Psoas muscle (tissue), 8 donors: ENCODE measurements around the gene RCN1. TPM values are rescaled to one million over a fixed set of nuclear protein-coding genes. Genes with fewer than 3 reads are reported as not detected.
A peak's percentile ranks its signal among the peaks of the same experiment; 100 is the strongest.

Experiments
- ATAC-seq, 4 donors: fragments of 200-7000 bp; cut with Tn5 transposase; one replicate each; pipeline ENCODE4 v1.9.1; 2020; ENCODE audit warnings: moderate library complexity in 3 of 4, mild to moderate bottlenecking in 2 of 4
- DNase-seq, 2 donors: peaks; one replicate each; pipeline ENCODE4 v3.0.0-alpha.2; 2020
- H3K27ac ChIP-seq: fragments of 200-600 bp; one replicate; pipeline ENCODE4 v1.8.0; 2022
- H3K27me3 ChIP-seq, 3 donors: fragments of 200-600 bp in 1 of 3; one replicate each; pipeline versions ENCODE4 v1.6.1 to v1.8.0; 2013 to 2022; ENCODE audit warnings: low read length in 2 of 3, mild to moderate bottlenecking in 2 of 3, moderate library complexity in 1 of 3; ENCODE audit not compliant: insufficient read depth in 3 of 3
- H3K36me3 ChIP-seq, 2 donors: fragments of 200-600 bp in 1 of 2; one replicate each; pipeline versions ENCODE4 v1.6.1 to v1.8.0; 2013 to 2022; ENCODE audit warnings: low read depth in 1 of 2, mild to moderate bottlenecking in 1 of 2, moderate library complexity in 1 of 2; ENCODE audit not compliant: insufficient read depth in 1 of 2
- H3K4me1 ChIP-seq: fragments of 200-600 bp; one replicate; pipeline ENCODE4 v1.8.0; 2022
- H3K4me3 ChIP-seq: fragments of 200-600 bp; one replicate; pipeline ENCODE4 v1.8.0; 2022; ENCODE audit warnings: mild to moderate bottlenecking
- H3K9me3 ChIP-seq: fragments of 200-600 bp; one replicate; pipeline ENCODE4 v1.8.0; 2022
- WGBS, 3 donors: extraction: QIAGEN DNeasy Blood & Tissue Kit; methylation state at CpG; one replicate each; pipeline versions ENCODE4 v1.1.6 to v1.1.7; 2013; 5-methylcytosine and 5-hydroxymethylcytosine counted together
- intact Hi-C, 2 donors: fragments of 100-400 bp; cut with DNase I; formaldehyde crosslinking; loops; one replicate each; pipeline versions ENCODE4 v1.11.0 to v1.14.2; 2022
- polyA plus RNA-seq, 3 donors: library from polyadenylated mRNA; stranded (reverse); fragments of 200-250 nt; gene quantifications; one replicate each; pipeline ENCODE4 v1.2.3, GENCODE V29; 2013
- total RNA-seq, 4 donors: library from RNA; stranded (reverse); fragmentation: NEBNext Ultra II Directional in 2 of 4; extraction: Animal tissue kit (Norgen Biotek cat#: 25700) in 2 of 4; gene quantifications; one replicate each; pipeline versions ENCODE4 v1.2.1 to v1.2.4, GENCODE V29; 2021 to 2023
- TF ChIP-seq, protein P1 (sequence below): fragments of 200-600 bp; IDR thresholded peaks from one replicate; pipeline ENCODE4 v1.8.0; 2022; ENCODE audit warnings: antibody characterized with exemption
- donor health status: healthy with polysubstance abuse.
- donor health status: DM: no; HTN: no; CAD: no; lungs with moderate emphysema.
- donor health status: Bipolar disorder and iron deficiency.
- donor health status: healthy.
- donor health status: DM: yes; HTN: yes; CAD: no.
- donor health status: DM: no; HTN: no; CAD: no.
- donor health status: DM: no; HTN: no; CAD: no.
- donor health status: DM: yes; HTN: yes; CAD: no.

RCN1 gene
- total and polyA plus RNA-seq, 7 donors = 17.2 to 48.1 (median 27.4) TPM

DNA sequence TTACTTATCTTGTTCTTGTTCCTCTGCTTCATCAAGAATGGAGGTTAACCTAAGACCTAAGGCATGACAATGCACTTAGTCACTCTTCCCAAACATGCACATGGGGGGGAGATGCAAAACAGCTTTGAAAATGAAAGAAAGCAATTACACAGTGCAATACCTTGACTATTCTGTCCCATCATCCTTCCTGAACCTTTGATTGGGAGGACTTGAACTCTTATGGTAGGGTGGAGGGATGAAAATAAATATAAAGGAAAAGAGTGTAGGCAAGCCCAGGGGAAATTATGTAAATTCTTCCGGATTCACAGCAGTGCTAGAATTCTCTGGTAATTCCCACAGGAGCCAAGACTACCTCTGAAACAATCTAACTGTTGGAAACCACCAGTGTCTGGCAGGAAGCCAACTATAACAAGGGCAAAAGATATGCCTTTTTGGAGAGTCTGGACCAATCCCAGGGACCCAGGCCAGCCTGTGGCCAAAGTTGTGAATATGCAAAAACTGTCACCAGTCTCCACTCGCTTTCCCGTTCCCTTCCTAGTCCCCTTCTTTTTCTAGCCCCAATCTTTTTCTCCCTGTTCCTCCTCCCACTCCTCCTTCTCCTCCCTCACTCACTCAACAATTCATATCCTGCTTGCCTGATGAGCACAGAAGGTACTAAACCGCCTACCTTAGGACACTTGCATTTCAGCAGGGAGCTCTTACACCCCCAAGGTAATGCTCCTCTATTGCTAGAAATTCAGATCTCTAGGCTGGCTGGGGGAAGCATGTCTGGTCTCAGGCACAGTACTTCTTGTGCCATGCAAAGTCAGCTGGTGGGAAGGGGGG, 2.5 kb upstream of the RCN1 start:
- TF ChIP-seq, protein P1, sequence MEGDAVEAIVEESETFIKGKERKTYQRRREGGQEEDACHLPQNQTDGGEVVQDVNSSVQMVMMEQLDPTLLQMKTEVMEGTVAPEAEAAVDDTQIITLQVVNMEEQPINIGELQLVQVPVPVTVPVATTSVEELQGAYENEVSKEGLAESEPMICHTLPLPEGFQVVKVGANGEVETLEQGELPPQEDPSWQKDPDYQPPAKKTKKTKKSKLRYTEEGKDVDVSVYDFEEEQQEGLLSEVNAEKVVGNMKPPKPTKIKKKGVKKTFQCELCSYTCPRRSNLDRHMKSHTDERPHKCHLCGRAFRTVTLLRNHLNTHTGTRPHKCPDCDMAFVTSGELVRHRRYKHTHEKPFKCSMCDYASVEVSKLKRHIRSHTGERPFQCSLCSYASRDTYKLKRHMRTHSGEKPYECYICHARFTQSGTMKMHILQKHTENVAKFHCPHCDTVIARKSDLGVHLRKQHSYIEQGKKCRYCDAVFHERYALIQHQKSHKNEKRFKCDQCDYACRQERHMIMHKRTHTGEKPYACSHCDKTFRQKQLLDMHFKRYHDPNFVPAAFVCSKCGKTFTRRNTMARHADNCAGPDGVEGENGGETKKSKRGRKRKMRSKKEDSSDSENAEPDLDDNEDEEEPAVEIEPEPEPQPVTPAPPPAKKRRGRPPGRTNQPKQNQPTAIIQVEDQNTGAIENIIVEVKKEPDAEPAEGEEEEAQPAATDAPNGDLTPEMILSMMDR = no peak
- no peaks in the 10 kb centered on the region for H3K36me3 ChIP-seq
- H3K27me3 ChIP-seq = peaks cover 0 to 6% (median 0%) of the 10 kb centered on the region in 3 donors
- no peak for DNase-seq
- peaks cover 5% of the 10 kb centered on the region for H3K4me1 ChIP-seq
- WGBS, 3 donors = 31 to 40% (median 37%) methylated on average over 4 of the region's 4 CpGs
- intact Hi-C loops = no loop called here
- H3K4me3 ChIP-seq = no peak overlapping the region
- H3K27ac ChIP-seq = no peak overlapping the region
- ATAC-seq = no peak
- H3K9me3 ChIP-seq = no peaks in the 10 kb centered on the region

DNA sequence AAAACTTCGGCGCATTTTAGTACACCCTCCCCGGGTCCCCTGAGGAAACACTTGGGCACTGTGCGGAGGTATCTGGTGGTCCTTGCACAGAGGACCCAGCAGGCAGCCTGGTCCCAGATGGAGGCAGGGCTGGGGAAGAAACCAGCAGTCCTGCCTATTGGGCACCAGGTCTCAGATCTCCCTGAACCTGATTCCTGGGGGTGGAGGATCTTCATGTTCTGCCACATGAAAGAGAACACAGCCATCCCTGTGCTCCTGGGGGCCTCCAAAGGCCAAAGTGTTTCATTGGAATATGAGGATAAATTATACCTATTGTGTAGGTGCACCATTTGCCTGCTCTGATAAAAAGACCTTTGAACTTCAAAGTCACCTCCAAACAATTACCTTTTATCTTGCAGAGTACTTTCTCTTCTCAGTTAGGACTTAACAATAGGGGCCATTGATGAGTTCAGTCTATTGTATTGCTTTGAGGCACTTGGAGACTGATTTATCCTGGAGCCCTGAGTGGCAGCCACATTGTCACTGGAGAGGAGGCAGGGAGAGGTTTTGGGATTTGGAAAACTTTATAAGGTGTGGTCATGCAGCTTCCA, 1.8 kb downstream of the RCN1 start:
- H3K4me3 ChIP-seq = peak overlapping the region; percentile 90
- DNase-seq (no peak), ATAC-seq (no peak)
- TF ChIP-seq, protein P1 = no peak
- no peaks in the 10 kb centered on the region for H3K27me3 ChIP-seq
- H3K36me3 ChIP-seq = peaks cover 0 to 6% of the 10 kb centered on the region in 2 donors
- H3K27ac ChIP-seq = no peak overlapping the region
- H3K4me1 ChIP-seq = peaks cover 5% of the 10 kb centered on the region
- WGBS, 3 donors = 47 to 58% (median 57%) methylated on average over 4 of the region's 4 CpGs
- intact Hi-C loops = no loop called here
- no peaks in the 10 kb centered on the region for H3K9me3 ChIP-seq

DNA sequence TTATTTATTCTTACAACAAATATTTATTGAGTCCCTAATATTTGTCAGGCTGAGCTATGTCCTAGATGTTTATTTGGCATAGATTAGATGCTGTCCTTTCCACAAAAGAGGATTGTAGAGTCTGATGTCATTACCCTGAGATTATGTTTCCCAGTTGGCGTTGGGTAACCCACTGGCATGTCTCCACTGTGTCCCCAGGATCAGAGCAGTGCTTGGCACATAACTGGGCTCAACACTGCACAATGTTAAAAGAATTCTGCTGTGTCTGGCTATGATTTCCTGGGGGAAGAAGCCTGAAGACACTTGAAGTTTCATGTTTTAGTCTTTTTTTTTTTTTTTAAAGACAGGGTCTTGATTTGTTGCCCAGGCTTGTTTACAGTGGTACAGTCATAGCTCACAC, 4.0 kb downstream of the RCN1 start:
- no peaks in the 10 kb centered on the region for H3K4me1 ChIP-seq
- H3K27ac ChIP-seq = no peak overlapping the region
- H3K27me3 ChIP-seq = no peaks in the 10 kb centered on the region
- ATAC-seq = peak in 2 of 4 donors; percentile 40 to 44
- peaks cover 0 to 28% of the 10 kb centered on the region in 2 donors for H3K36me3 ChIP-seq
- H3K9me3 ChIP-seq = no peaks in the 10 kb centered on the region
- no peak overlapping the region for H3K4me3 ChIP-seq
- TF ChIP-seq, protein P1 = no peak
- intact Hi-C loops = no loop called here
- 21 to 48% (median 44%) methylated on average over 1 of the region's 1 CpG for WGBS, 3 donors
- DNase-seq = peak in 1 of 2 donors; percentile 40

GRCh38 chr11:32098142-32098903, 7.4 kb downstream of the RCN1 start:
- H3K4me3 ChIP-seq = no peak overlapping the region
- DNase-seq (no peak), ATAC-seq (no peak)
- peaks cover 5 to 60% of the 10 kb centered on the region in 2 donors for H3K36me3 ChIP-seq
- H3K9me3 ChIP-seq = no peaks in the 10 kb centered on the region
- H3K27me3 ChIP-seq = no peaks in the 10 kb centered on the region
- intact Hi-C loops = no loop called here
- TF ChIP-seq, protein P1 = no peak
- no peak overlapping the region for H3K27ac ChIP-seq
- 95 to 96% (median 96%) methylated on average over 8 of the region's 8 CpGs for WGBS, 3 donors
- no peaks in the 10 kb centered on the region for H3K4me1 ChIP-seq
